Measurements from ENCODE around the gene CCSER1. TPM values are rescaled to one million over a fixed set of nuclear protein-coding genes. Genes with fewer than 3 reads are reported as not detected.

Gene CCSER1
- total and polyA plus RNA-seq, 2 experiments from 2014 or later = 2.9 to 3.4 TPM

DNA sequence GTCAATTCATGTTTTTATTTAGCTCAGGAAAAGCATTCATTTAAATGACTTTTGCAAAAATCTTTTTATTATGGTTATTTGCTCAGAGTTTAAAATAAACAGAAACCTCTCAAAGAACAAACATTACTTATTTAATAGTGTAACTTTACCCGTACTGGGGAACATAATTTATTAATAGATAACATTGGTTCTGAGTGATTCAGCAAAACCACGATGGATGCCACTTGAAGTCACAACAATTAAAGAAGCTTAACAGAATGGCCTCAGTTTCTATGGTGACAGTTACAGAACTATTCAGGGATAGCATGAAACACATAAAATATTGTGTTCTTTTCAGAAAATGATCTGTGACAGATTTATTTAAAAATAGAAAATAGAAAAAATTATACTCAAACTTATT is 368.7 kb downstream of the CCSER1 start (continued):
- TF ChIP-seq, protein P1, sequence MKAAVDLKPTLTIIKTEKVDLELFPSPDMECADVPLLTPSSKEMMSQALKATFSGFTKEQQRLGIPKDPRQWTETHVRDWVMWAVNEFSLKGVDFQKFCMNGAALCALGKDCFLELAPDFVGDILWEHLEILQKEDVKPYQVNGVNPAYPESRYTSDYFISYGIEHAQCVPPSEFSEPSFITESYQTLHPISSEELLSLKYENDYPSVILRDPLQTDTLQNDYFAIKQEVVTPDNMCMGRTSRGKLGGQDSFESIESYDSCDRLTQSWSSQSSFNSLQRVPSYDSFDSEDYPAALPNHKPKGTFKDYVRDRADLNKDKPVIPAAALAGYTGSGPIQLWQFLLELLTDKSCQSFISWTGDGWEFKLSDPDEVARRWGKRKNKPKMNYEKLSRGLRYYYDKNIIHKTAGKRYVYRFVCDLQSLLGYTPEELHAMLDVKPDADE (IDR thresholded peaks at IDR 0.05) = no peak
- TF ChIP-seq ZNF114 (CRISPR knock-in tag; IDR thresholded peaks at IDR 0.05) (no peak), STAT1 (IDR thresholded peaks at IDR 0.05; ENCODE audit: unreplicated experiment) (no peak), POLR2AphosphoS5 (IDR thresholded peaks at IDR 0.05; ENCODE audit: low read depth) (no peak)

DNA sequence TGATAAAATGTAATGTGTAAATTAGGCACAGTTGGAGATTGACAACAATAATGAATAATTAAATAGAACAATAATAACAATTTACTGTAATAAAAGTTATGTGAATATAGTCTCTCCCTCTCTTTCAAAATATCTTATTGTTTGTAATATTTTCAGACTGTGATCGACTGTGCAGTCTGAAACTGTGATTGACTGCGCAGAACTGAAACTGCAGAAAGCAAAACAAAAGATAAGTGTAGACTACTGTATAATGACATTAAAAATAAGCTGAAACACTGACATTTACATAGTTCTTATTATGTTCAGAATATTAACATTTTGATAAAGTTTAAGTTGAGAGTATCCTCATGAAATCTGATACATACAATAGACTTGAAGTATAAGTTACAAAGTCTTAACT is 371.0 kb downstream of the CCSER1 start:
- H3K4me3 Mint-ChIP-seq = no peak overlapping the region
- H3K36me3 ChIP-seq (ENCODE audit: insufficient read depth) = peaks cover 24% of the 10 kb centered on the region
- no peak overlapping the region for H2AFZ ChIP-seq
- H3K36me3 Mint-ChIP-seq (ENCODE audit: low read depth) = peaks cover 21% of the 10 kb centered on the region
- no peak overlapping the region for H3K4me3 ChIP-seq
- H3K9me2 ChIP-seq (ENCODE audit: insufficient read depth) = no peaks in the 10 kb centered on the region
- H3K4me1 Mint-ChIP-seq = no peaks in the 10 kb centered on the region
- no peak overlapping the region for H3K27ac Mint-ChIP-seq
- no peak overlapping the region for H3K27ac ChIP-seq (ENCODE audit: low read depth)
- ATAC-seq = no peak
- H3K9me3 Mint-ChIP-seq = peaks cover 29% of the 10 kb centered on the region
- H3K27me3 ChIP-seq (ENCODE audit: insufficient read depth) = no peaks in the 10 kb centered on the region
- H3F3A ChIP-seq (replicated peaks; ENCODE audit: low read depth) = no peaks in the 10 kb centered on the region
- DNase-seq (ENCODE audit: low spot score) = no peak
- H4K20me1 ChIP-seq (replicated peaks; ENCODE audit: insufficient read depth) = no peaks in the 10 kb centered on the region
- H3K4me2 ChIP-seq = no peak overlapping the region
- TF ChIP-seq EZH2phosphoT487 (IDR thresholded peaks at IDR 0.05; ENCODE audit: unreplicated experiment) = no peak
- TF ChIP-seq NANOG (IDR thresholded peaks at IDR 0.05; ENCODE audit: borderline replicate concordance) = no peak
- TF ChIP-seq, protein P2, sequence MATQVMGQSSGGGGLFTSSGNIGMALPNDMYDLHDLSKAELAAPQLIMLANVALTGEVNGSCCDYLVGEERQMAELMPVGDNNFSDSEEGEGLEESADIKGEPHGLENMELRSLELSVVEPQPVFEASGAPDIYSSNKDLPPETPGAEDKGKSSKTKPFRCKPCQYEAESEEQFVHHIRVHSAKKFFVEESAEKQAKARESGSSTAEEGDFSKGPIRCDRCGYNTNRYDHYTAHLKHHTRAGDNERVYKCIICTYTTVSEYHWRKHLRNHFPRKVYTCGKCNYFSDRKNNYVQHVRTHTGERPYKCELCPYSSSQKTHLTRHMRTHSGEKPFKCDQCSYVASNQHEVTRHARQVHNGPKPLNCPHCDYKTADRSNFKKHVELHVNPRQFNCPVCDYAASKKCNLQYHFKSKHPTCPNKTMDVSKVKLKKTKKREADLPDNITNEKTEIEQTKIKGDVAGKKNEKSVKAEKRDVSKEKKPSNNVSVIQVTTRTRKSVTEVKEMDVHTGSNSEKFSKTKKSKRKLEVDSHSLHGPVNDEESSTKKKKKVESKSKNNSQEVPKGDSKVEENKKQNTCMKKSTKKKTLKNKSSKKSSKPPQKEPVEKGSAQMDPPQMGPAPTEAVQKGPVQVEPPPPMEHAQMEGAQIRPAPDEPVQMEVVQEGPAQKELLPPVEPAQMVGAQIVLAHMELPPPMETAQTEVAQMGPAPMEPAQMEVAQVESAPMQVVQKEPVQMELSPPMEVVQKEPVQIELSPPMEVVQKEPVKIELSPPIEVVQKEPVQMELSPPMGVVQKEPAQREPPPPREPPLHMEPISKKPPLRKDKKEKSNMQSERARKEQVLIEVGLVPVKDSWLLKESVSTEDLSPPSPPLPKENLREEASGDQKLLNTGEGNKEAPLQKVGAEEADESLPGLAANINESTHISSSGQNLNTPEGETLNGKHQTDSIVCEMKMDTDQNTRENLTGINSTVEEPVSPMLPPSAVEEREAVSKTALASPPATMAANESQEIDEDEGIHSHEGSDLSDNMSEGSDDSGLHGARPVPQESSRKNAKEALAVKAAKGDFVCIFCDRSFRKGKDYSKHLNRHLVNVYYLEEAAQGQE (IDR thresholded peaks at IDR 0.05; ENCODE audit: unreplicated experiment) = no peak
- no peak for TF ChIP-seq POLR2AphosphoS5 (IDR thresholded peaks at IDR 0.05; ENCODE audit: low read depth)
- no peak for TF ChIP-seq CREB1 (CRISPR knock-in tag; IDR thresholded peaks at IDR 0.05; ENCODE audit: low read depth)
- no peak for TF ChIP-seq ZNF331 (CRISPR knock-in tag; IDR thresholded peaks at IDR 0.05; ENCODE audit: low read depth)
- TF ChIP-seq, protein P3, sequence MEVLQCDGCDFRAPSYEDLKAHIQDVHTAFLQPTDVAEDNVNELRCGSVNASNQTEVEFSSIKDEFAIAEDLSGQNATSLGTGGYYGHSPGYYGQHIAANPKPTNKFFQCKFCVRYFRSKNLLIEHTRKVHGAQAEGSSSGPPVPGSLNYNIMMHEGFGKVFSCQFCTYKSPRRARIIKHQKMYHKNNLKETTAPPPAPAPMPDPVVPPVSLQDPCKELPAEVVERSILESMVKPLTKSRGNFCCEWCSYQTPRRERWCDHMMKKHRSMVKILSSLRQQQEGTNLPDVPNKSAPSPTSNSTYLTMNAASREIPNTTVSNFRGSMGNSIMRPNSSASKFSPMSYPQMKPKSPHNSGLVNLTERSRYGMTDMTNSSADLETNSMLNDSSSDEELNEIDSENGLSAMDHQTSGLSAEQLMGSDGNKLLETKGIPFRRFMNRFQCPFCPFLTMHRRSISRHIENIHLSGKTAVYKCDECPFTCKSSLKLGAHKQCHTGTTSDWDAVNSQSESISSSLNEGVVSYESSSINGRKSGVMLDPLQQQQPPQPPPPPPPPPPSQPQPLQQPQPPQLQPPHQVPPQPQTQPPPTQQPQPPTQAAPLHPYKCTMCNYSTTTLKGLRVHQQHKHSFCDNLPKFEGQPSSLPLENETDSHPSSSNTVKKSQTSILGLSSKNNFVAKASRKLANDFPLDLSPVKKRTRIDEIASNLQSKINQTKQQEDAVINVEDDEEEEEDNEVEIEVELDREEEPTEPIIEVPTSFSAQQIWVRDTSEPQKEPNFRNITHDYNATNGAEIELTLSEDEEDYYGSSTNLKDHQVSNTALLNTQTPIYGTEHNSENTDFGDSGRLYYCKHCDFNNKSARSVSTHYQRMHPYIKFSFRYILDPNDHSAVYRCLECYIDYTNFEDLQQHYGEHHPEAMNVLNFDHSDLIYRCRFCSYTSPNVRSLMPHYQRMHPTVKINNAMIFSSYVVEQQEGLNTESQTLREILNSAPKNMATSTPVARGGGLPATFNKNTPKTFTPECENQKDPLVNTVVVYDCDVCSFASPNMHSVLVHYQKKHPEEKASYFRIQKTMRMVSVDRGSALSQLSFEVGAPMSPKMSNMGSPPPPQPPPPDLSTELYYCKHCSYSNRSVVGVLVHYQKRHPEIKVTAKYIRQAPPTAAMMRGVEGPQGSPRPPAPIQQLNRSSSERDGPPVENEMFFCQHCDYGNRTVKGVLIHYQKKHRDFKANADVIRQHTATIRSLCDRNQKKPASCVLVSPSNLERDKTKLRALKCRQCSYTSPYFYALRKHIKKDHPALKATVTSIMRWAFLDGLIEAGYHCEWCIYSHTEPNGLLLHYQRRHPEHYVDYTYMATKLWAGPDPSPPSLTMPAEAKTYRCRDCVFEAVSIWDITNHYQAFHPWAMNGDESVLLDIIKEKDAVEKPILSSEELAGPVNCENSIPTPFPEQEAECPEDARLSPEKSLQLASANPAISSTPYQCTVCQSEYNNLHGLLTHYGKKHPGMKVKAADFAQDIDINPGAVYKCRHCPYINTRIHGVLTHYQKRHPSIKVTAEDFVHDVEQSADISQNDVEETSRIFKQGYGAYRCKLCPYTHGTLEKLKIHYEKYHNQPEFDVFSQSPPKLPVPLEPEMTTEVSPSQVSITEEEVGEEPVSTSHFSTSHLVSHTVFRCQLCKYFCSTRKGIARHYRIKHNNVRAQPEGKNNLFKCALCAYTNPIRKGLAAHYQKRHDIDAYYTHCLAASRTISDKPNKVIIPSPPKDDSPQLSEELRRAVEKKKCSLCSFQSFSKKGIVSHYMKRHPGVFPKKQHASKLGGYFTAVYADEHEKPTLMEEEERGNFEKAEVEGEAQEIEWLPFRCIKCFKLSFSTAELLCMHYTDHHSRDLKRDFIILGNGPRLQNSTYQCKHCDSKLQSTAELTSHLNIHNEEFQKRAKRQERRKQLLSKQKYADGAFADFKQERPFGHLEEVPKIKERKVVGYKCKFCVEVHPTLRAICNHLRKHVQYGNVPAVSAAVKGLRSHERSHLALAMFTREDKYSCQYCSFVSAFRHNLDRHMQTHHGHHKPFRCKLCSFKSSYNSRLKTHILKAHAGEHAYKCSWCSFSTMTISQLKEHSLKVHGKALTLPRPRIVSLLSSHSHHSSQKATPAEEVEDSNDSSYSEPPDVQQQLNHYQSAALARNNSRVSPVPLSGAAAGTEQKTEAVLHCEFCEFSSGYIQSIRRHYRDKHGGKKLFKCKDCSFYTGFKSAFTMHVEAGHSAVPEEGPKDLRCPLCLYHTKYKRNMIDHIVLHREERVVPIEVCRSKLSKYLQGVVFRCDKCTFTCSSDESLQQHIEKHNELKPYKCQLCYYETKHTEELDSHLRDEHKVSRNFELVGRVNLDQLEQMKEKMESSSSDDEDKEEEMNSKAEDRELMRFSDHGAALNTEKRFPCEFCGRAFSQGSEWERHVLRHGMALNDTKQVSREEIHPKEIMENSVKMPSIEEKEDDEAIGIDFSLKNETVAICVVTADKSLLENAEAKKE (CRISPR knock-in tag; IDR thresholded peaks at IDR 0.05) = no peak
- TF ChIP-seq, protein P1 (IDR thresholded peaks at IDR 0.05) = no peak
- TF ChIP-seq ZNF114 (CRISPR knock-in tag; IDR thresholded peaks at IDR 0.05) = no peak
- no peak for TF ChIP-seq JUNB (IDR thresholded peaks at IDR 0.05; ENCODE audit: unreplicated experiment)
- H3K27me3 Mint-ChIP-seq (ENCODE audit: insufficient read depth, low read depth, poor library complexity) = no peaks in the 10 kb centered on the region
- no peaks in the 10 kb centered on the region for H3K79me2 ChIP-seq (replicated peaks; ENCODE audit: insufficient read depth)
- H3K4me1 ChIP-seq (ENCODE audit: insufficient read depth) = no peaks in the 10 kb centered on the region
